WTC11 (cell line): ENCODE results near the gene AHSP. TPM values are rescaled to one million over a fixed set of nuclear protein-coding genes. Genes with fewer than 3 reads are reported as not detected.

Experiments used
- ATAC-seq: fragments of 200-7000 bp; cut with Tn5 transposase; 2 replicates; pipeline ENCODE4 v1.10.0; 2021; ENCODE audit warnings: mild to moderate bottlenecking, moderate library complexity
- CTCF ChIA-PET: fragments of 300-600 bp; sonication (Branson Sonifier 250); formaldehyde crosslinking; loops from one replicate; lab custom pipeline; 2021; ENCODE audit warnings: antibody characterized with exemption; lab: Charles Lee
- POLR2A ChIA-PET: fragments of 350-600 bp; sonication (Branson Sonifier 250); formaldehyde crosslinking; loops from one replicate; lab custom pipeline; 2021; ENCODE audit warnings: antibody characterized with exemption; lab: Charles Lee
- DNase-seq: peaks from one replicate; pipeline ENCODE4 v3.0.0; 2021; ENCODE audit warnings: low spot score
- H3K27ac Mint-ChIP-seq: 2 replicates; pipeline ENCODE4 v1.8.0; 2021; ENCODE audit warnings: mixed read lengths
- H3K27me3 Mint-ChIP-seq: 2 replicates; pipeline ENCODE4 v1.8.0; 2021; ENCODE audit warnings: low read depth, mild to moderate bottlenecking, moderate library complexity, mixed read lengths
- H3K36me3 Mint-ChIP-seq: 2 replicates; pipeline ENCODE4 v1.8.0; 2021; ENCODE audit warnings: mixed read lengths
- H3K4me1 Mint-ChIP-seq: 2 replicates; pipeline ENCODE4 v1.8.0; 2022; ENCODE audit warnings: mixed read lengths
- H3K4me3 Mint-ChIP-seq: 2 replicates; pipeline ENCODE4 v1.8.0; 2021; ENCODE audit warnings: mild to moderate bottlenecking, moderate library complexity, mixed read lengths
- H3K9me3 Mint-ChIP-seq: 2 replicates; pipeline ENCODE4 v1.8.0; 2021; ENCODE audit warnings: mixed read lengths
- CBFB ChIP-seq: sonication (generic); formaldehyde crosslinking; IDR thresholded peaks from 2 replicates; pipeline ENCODE4 v1.8.1; 2022; ENCODE audit warnings: mild to moderate bottlenecking, low read depth, missing genetic modification reagents
- CREB1 ChIP-seq: sonication (generic); formaldehyde crosslinking; IDR thresholded peaks from 2 replicates; pipeline ENCODE4 v1.8.0; 2023; ENCODE audit warnings: mild to moderate bottlenecking, missing genetic modification reagents
- GTF2I ChIP-seq: fragments of 250-450 bp; sonication (Bioruptor Pico); conservative IDR thresholded peaks from 2 replicates; pipeline ENCODE4 v1.4.0; 2021; ENCODE audit warnings: mild to moderate bottlenecking
- KAT7 ChIP-seq: sonication (generic); formaldehyde crosslinking; IDR thresholded peaks from 2 replicates; pipeline ENCODE4 v1.8.1; 2023; ENCODE audit warnings: missing genetic modification reagents, mild to moderate bottlenecking, borderline replicate concordance
- MXD4 ChIP-seq: fragments of 250-450 bp; sonication (Bioruptor Pico); IDR thresholded peaks from 2 replicates; pipeline ENCODE4 v1.8.0; 2021; ENCODE audit warnings: mild to moderate bottlenecking, moderate library complexity, borderline replicate concordance
- RORB ChIP-seq: fragments of 250-450 bp; sonication (Bioruptor Pico); IDR thresholded peaks from 2 replicates; pipeline ENCODE4 v1.9.0; 2021; ENCODE audit warnings: mild to moderate bottlenecking
- SOX15 ChIP-seq: fragments of 250-450 bp; sonication (Bioruptor Pico); IDR thresholded peaks from 2 replicates; pipeline ENCODE4 v1.9.0; 2021; ENCODE audit warnings: mild to moderate bottlenecking
- ZNF121 ChIP-seq: sonication (generic); formaldehyde crosslinking; IDR thresholded peaks from 2 replicates; pipeline ENCODE4 v1.8.0; 2023; ENCODE audit warnings: missing genetic modification reagents
- ZNF138 ChIP-seq: sonication (generic); formaldehyde crosslinking; conservative IDR thresholded peaks from 2 replicates; pipeline ENCODE4 v1.8.1; 2022; ENCODE audit warnings: mild to moderate bottlenecking, moderate library complexity, missing genetic modification reagents
- ZNF232 ChIP-seq: sonication (generic); formaldehyde crosslinking; IDR thresholded peaks from 2 replicates; pipeline ENCODE4 v1.8.0; 2022; ENCODE audit warnings: mild to moderate bottlenecking, missing genetic modification reagents
- ZNF317 ChIP-seq: sonication (generic); formaldehyde crosslinking; IDR thresholded peaks from 2 replicates; pipeline ENCODE4 v1.8.1; 2023; ENCODE audit warnings: low read depth, mild to moderate bottlenecking, moderate library complexity, missing genetic modification reagents, borderline replicate concordance
- ZNF396 ChIP-seq: fragments of 250-450 bp; sonication (Bioruptor Pico); IDR thresholded peaks from 2 replicates; pipeline ENCODE4 v1.8.0; 2021; ENCODE audit warnings: mild to moderate bottlenecking, moderate library complexity, borderline replicate concordance
- total RNA-seq: library from RNA; stranded (reverse); gene quantifications from 3 replicates; pipeline ENCODE4 v1.2.3, GENCODE V29; 2021
- TF ChIP-seq, protein P1 (sequence below): sonication (generic); formaldehyde crosslinking; IDR thresholded peaks from 2 replicates; pipeline ENCODE4 v1.8.0; 2022; ENCODE audit warnings: mild to moderate bottlenecking, missing genetic modification reagents
- TF ChIP-seq, protein P2 (sequence below): sonication (generic); formaldehyde crosslinking; conservative IDR thresholded peaks from 2 replicates; pipeline ENCODE4 v1.8.1; 2023; ENCODE audit warnings: mild to moderate bottlenecking, low read depth, missing genetic modification reagents, moderate library complexity
- TF ChIP-seq, protein P3 (sequence below): sonication (generic); formaldehyde crosslinking; IDR thresholded peaks from 2 replicates; pipeline ENCODE4 v1.8.1; 2023; ENCODE audit warnings: mild to moderate bottlenecking, moderate library complexity, missing genetic modification reagents

Gene AHSP
- total RNA-seq, 1 experiment from 2014 or later, result 0.81 TPM

DNA sequence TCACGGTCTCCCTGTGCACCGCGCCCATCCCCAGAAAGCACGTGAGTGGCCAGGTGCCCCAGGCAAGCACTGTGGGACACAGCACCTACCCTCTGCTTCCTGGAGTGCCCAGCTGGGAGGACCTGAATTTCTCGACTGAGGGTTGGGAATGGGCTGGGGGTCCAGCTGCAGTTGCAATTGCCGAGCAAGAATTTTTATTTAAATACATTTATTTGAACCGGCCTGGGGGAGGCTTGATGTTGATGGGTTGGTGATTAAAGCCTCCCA lies 38.5 kb upstream of the AHSP start:
- POLR2A ChIA-PET, result interaction anchor here (1.6 kb wide), 1 partner anchor 40 kb away, joined by 5 read pairs; no protein-coding TSS in a partner anchor

DNA sequence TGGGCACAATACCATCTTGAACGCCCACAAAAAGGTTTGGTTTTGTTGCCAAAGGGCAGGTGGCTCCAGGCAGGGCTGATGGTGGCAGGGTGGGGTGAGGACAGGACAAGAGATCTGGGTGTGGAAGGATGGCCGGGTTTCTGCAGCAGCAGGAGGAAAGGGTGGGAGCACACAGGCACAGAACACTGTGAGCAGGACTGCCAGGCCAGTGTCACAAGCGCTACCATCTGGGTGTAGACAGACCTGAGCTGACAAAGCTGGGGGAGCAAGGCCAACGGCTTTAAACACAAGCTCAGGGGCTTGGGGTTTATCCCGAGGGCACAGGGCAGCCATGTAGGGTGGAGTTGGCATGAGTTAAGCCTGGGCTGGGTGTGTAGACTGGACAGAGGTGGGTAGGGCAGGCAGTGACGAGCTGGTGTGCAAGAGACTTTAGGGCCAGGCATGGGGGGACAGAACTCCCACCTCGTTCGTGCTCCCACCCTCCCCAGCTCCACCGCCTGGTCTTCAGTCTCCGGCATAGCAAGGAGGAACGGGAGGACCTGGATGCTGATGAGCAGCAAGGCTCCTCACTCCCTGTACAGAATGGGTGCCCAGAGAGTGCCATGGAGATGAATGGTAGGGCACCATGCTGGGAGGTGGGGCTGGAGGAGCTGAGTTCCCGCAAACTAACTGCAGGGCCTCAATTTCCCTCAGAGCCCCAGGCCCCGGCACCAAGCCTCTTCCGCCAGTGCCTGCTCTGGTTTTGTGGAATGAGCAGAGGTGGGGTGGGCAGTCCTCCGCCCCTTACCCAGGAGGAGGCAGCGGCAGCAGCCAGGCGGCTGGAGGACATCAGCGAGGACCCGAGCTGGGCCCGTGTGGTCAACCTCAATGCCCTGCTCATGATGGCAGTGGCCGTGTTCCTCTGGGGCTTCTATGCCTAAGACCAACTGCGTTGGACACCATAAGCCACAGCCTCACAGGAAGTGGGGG lies 37.8 kb upstream of the AHSP start:
- no peak for DNase-seq
- no peak for ATAC-seq
- Mint-ChIP-seq H3K27me3 (peaks cover 60% of the 10 kb centered on the region), H3K4me1 (peaks cover under 1% of the 10 kb centered on the region; the same call in 1 of the 2 replicates), H3K36me3 (peaks cover 14% of the 10 kb centered on the region), H3K9me3 (no peaks in the 10 kb centered on the region), H3K4me3 (0 out of 2 replicates have a peak overlapping the region, but pooled peaks have one; percentile 16), H3K27ac (no peak overlapping the region)
- POLR2A ChIA-PET, result interaction anchor here (1.6 kb wide), 1 partner anchor 40 kb away, joined by 5 read pairs; no protein-coding TSS in a partner anchor
- CTCF ChIA-PET, result interaction anchor here (1.0 to 3.1 kb wide), 4 partner anchors 11 to 40 kb away, joined by 3 to 12 read pairs (median 8); no protein-coding TSS in a partner anchor
- TF ChIP-seq ZNF138 (CRISPR knock-in tag) (no peak), CBFB (CRISPR knock-in tag) (no peak), ZNF317 (CRISPR knock-in tag) (no peak), RORB (CRISPR knock-in tag) (no peak), ZNF232 (CRISPR knock-in tag) (no peak), KAT7 (CRISPR knock-in tag) (no peak), ZNF121 (CRISPR knock-in tag) (no peak), SOX15 (CRISPR knock-in tag) (no peak), GTF2I (CRISPR knock-in tag) (no peak), ZNF396 (no peak), CREB1 (CRISPR knock-in tag) (no peak)
- TF ChIP-seq, protein P1, sequence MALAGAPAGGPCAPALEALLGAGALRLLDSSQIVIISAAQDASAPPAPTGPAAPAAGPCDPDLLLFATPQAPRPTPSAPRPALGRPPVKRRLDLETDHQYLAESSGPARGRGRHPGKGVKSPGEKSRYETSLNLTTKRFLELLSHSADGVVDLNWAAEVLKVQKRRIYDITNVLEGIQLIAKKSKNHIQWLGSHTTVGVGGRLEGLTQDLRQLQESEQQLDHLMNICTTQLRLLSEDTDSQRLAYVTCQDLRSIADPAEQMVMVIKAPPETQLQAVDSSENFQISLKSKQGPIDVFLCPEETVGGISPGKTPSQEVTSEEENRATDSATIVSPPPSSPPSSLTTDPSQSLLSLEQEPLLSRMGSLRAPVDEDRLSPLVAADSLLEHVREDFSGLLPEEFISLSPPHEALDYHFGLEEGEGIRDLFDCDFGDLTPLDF (CRISPR knock-in tag), result no peak
- TF ChIP-seq, protein P2, sequence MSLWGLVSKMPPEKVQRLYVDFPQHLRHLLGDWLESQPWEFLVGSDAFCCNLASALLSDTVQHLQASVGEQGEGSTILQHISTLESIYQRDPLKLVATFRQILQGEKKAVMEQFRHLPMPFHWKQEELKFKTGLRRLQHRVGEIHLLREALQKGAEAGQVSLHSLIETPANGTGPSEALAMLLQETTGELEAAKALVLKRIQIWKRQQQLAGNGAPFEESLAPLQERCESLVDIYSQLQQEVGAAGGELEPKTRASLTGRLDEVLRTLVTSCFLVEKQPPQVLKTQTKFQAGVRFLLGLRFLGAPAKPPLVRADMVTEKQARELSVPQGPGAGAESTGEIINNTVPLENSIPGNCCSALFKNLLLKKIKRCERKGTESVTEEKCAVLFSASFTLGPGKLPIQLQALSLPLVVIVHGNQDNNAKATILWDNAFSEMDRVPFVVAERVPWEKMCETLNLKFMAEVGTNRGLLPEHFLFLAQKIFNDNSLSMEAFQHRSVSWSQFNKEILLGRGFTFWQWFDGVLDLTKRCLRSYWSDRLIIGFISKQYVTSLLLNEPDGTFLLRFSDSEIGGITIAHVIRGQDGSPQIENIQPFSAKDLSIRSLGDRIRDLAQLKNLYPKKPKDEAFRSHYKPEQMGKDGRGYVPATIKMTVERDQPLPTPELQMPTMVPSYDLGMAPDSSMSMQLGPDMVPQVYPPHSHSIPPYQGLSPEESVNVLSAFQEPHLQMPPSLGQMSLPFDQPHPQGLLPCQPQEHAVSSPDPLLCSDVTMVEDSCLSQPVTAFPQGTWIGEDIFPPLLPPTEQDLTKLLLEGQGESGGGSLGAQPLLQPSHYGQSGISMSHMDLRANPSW (CRISPR knock-in tag), result no peak
- TF ChIP-seq, protein P3, sequence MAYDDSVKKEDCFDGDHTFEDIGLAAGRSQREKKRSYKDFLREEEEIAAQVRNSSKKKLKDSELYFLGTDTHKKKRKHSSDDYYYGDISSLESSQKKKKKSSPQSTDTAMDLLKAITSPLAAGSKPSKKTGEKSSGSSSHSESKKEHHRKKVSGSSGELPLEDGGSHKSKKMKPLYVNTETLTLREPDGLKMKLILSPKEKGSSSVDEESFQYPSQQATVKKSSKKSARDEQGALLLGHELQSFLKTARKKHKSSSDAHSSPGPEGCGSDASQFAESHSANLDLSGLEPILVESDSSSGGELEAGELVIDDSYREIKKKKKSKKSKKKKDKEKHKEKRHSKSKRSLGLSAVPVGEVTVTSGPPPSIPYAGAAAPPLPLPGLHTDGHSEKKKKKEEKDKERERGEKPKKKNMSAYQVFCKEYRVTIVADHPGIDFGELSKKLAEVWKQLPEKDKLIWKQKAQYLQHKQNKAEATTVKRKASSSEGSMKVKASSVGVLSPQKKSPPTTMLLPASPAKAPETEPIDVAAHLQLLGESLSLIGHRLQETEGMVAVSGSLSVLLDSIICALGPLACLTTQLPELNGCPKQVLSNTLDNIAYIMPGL, result no peak

More for the DNA sequence above, 38.5 kb upstream of the AHSP start:
- no peak for ATAC-seq
- DNase-seq, result no peak
- Mint-ChIP-seq H3K9me3 (no peaks in the 10 kb centered on the region), H3K4me3 (peak overlapping the region; percentile 78), H3K27ac (no peak overlapping the region), H3K27me3 (peaks cover 66% of the 10 kb centered on the region), H3K4me1 (peaks cover 8% of the 10 kb centered on the region), H3K36me3 (peaks cover 14% of the 10 kb centered on the region)
- TF ChIP-seq MXD4, result no peak
- CTCF ChIA-PET, result interaction anchor here (0.9 to 3.1 kb wide), 4 partner anchors 12 to 40 kb away, joined by 4 to 12 read pairs (median 8); no protein-coding TSS in a partner anchor
